GM21360 (cell line): ENCODE measurements around the gene SCN4B.

Source experiments
- ATAC-seq: cut with Tn5 transposase; IDR thresholded peaks from one replicate; pipeline ENCODE4 v1.9.1; 2021; ENCODE audit warnings: mild to moderate bottlenecking, moderate library complexity; ENCODE audit not compliant: unreplicated experiment

The SCN4B gene

DNA sequence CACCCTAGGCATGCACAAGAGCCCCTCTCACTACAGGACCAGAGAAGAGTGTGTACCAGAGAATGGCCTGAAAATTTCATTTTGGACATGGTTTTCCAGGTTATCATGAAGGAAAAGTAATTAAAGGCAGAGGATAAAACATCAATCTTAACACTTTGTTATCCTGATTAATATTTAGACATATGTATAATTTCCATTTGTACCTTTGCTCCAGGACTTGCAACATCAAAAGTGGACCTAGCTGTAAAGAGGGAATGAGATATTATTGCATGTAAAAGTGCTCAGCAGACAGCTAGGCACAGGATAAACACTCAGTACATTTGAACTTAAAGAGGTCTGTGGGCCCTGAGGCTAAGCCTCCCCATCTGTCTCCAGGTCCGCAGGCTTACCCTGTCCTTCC is 2.0 kb upstream of the SCN4B start:
- no peak for ATAC-seq

DNA sequence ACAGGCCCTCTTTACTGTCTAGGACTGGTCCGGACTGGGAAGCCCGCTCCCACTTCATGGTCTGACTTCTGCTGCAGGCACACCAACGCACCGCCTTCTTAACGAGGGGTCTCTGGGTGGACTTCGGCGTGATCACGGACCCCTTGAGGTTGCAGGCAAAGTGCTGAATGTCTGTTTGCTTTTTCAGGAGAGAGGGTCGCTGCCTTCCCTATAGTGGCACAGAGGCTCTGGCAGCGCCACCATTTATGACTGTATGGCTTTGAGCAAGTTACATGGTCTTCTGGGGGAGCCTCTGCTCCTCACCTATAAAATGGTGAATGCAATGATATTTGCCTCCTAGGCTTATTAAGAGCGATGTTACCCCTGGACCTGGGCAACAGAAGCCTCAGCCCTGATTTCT is 1.4 kb upstream of the SCN4B start:
- ATAC-seq = no peak

DNA sequence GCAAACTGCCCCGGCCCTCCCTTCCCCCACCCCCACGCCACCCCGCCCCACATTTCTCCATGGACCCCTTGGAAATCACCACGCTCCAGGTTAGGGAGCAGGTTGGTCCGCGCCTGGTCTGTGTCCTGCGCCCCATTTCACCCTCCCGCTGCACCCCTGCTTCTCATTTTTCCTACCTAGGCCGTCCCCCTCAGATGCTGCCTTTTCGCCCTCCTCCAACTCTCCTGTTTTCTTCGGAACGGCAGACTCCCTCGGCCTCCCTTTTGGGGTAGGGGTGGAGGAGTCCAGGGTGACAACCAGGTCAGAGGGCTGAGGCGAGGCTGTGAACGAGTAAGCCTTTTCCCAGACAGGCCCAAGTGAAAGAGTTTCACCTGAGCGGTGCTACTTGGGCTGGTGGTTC is 893 bp upstream of the SCN4B start:
- no peak for ATAC-seq

DNA sequence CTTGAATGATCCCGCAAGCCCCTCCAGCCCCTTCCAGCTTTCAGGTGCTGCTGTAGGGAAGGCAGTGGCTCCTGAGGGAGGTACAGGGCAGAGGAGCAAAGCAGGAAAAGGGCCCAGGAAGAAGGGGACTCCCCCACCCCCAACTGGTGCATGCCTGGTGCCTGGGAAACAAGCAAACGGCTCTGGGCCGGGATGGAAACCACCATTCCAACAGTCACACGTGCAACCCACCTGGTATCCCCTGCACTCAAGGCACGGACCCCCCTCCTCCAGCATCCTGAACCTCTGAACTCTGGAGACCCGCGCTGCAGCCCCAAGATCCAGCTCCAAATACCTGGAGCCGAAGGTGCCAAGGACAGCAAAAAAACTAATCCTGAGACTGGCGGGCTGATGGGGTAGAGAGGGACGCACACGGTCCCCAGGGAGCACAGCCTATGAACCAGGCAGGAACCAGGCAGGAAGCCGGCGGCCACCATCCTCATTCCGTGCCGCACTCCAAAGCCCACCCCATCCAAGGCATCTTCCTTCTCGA is 537 bp downstream of the SCN4B start:
- ATAC-seq = no peak

DNA sequence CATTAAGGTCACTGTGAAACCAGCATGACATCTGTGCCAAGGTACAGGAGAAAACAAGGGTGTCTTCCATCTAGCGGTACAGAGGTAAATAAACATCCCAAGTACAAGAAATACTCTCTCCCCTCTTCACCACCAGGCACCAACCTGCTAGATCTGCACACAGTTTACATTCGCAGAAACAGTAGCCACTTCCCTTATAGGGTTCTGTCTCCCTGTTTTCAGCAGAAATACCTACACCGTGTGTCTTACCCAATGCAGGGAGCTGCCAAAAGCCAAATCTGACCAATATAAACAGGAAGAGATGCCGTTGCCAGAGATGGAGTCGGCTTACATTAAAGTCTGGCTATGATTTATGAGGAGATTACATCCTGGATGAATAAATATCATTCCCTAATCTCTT is 1.2 kb downstream of the SCN4B start:
- no peak for ATAC-seq

DNA sequence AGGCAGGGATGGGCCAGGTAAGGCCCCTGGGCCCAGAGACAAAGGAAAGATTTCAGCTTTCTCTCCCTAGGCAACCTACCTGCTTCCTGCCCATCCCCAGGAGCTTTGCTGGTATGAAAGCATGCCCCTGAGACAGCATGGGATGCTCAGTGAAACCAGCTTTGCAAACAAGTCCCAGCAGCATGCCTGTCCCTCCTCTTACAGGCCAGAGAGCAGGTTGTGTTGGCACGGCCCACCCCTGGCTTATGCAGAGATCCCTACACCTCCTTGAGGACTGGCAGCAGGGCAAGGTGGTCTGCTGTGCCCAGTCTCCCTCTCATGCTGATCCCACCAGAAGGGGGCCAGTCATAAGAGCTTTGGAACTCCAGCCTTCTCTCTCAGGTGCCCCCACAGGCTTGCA is 3.1 kb downstream of the SCN4B start:
- no peak for ATAC-seq

DNA sequence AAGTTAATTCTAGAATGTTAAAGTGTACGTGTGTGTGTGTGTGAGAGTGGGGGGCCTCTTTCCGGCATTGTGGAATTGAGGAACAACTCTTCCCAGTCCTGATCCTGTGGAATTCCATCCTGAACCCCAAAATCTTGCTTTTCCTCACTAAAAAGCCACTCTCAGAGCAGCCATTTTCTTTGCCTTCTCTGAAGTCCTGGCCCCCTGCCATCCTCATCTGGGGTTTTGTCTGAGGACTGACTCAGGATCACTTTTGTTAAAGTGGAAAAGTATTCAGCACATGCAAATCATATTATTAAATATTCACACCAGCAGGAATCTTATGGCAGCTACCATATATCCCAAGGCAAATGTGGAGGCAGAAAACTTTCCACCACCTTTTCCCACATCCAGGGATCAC is 3.8 kb downstream of the SCN4B start:
- ATAC-seq = no peak

DNA sequence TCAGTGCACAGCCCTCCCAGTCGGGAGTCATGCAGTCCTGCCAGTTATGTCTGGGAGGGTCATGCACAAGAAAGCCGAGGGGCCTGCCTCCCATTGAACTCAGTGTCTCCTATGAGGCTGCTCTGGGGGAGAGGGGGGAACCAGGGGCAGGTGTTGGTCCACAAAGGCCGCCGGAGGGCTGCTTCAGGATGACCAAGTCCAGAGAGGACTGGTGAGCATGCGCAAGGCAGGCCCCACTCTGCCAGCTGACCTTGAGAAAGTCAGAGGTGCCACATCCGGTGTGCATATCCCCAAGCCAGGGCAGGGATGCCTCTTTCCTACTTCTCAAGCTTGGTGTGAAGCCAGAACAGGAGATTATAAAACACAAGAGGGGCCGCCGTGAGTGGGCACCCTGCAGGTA is 4.4 kb downstream of the SCN4B start:
- no peak for ATAC-seq

DNA sequence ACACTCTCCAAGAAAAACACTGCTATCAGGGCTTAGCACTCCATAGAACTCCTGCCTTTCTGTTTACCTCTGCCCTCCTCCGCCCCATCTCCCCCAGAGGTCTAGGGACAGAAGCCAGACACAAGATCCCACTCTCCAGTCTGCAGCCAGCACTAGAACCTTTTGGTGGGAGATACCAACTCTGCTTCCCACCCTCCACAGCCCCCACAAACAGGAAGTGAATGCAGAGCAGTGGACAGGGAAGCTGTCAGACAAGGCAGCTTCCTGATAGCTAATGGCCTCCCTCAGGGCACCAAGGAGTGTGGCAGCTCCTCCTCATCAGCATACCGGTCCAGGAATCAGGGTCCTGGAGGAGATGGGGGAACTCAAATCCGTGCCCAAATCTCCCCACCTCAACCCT is 5.1 kb downstream of the SCN4B start:
- no peak for ATAC-seq

DNA sequence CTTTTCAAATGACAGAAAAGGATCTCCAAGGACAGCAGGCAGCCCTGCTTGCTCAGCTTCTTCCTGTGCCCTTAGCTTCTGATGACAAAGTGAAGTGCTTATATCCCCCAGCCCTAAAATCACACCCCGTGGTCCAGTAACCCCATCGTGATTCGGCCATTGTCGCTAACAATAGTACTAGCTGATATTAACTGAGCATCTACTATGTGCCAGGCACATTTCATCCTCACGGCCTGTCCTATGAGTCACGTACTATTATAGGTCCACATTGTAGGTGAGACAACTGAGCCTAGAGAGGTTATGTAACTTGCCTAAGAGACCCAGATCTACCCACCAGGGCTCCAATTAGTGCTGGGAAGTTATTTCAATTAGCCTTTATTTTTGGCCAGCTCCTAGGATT is 6.1 kb downstream of the SCN4B start:
- ATAC-seq = no peak

DNA sequence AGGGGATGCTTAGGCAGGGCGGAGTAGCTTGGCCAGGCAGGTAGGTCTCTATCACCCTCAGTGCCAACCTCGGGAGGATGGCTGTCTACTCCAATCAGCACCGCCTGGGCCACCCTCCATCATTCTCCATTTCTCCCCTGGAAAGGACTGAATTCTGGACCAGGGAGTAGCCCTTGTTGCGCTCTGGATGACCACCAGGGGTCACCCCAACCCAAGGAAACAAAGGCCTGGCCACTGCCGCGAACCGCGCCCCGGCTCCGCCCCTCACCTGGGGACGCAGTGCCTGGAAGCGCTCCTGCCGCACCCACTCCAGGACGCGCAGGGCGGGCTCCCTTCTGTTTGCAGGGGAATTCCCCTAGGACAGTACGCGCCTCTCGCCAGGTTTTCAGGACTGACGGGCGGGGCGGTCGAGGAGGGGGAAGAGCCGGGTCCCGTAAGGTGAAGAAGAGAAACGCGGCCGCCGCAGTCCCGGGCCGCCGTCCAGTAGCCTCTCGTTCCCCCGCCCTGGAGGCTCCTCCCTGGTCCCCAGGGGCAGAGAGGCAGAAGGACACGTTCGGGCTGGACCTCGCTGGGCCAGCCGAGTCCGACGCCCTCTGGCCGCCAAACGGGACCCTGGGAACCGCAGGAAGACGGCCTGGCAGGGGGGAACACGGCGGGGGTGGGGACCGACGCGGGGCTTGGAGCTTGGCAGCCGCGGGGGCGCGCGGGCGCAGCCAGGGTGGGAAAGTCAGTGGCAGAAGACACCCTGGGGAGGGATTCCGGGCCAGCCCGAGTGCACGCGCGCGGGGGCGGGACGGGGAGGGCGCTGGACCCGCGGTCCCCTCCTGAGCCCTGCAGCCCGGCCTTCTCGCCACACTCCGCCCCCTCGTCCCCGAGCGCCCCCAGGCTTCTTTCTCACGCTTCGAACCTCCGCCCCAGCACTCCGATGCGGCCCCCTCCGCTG is 7.1 kb downstream of the SCN4B start:
- ATAC-seq = peak; percentile 83

DNA sequence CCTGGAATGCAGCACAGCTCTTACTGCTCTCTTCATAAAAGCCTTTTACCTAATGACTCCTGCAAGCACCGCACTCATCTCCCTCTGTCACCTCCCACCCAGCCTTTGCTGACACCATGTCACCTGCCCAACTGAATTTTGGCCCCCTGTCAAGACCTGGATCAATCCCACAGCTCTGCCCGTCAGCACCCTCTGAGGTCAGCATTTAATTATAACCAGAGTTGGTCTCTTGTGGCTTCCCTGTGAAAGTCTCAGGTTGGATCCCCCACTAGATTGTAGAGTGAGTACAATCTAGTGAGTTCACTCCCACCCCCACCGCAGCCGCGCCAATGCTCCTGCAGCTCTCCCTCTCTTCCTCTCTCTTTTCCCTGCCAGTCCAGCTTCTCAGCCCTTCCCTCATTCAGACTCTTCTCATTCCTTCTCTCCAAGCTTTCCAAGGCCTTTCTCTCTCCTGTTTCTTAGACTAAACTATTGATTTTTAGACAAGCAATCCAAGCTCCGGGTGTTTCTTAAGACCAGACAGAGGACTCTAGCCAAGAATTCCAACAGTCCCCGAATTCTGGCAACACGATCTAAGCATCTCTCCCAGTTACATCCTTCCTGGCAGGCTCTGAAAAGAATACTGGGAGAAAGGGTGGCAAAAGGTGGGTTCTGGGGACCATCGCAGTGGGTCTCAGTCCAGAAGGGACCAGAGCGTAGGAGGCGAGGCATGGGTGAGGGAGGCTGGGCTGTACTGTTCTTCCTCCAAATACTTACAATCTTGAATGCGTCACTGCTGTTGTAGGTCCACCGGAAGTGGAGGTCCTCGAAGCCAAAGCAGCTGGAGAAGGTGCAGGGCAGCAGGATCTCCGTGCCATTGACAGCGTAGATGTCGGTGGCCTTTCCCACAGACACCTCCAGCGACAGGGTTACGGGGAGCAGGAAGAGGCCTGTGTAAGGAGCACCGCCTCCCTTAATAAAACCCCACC is 8.0 kb downstream of the SCN4B start:
- no peak for ATAC-seq

DNA sequence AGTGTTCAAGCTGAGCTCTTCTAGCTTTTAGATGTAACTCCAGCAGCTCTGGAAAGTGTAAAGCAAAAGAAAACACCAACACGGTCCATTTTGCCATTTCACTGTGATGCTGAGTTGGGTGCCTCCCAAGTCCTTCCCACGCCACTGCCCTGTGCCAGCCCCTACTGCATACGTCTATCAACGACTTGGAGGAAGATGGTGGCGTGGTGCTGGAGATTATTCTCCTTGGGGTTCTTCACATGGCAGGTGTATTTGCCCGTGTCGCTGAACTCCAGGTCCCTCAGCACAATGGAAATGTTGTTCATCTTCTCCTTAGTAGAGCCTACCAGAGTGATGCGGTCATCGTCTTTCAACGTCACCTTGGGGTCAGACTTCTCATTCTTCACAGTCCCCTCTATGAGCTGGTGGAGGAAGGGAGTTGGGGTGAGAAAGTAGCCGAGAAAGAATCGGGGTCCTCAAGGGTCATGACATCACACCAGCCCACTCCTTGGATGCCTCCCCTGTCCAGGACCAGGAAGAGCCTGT is 8.9 kb downstream of the SCN4B start:
- no peak for ATAC-seq

DNA sequence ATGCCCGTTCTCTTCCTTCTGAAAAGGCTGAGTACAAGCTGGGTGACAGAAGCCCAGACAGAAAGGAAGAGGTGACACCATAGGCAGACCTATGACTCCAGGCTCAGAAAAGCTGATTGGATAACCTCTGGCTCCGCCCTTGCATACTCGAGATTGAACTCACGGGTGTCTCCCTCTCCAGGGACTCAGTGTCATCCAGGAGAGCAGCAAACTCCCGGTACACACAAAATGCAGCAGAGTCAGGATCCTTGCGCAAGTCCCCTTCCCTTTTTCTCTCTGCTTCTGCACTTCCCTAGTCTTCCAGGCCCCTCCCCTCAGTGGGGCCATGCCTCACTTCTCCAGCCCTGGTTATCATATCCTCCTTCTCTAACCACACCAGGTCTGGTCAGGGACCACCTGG is 9.8 kb downstream of the SCN4B start:
- no peak for ATAC-seq

DNA sequence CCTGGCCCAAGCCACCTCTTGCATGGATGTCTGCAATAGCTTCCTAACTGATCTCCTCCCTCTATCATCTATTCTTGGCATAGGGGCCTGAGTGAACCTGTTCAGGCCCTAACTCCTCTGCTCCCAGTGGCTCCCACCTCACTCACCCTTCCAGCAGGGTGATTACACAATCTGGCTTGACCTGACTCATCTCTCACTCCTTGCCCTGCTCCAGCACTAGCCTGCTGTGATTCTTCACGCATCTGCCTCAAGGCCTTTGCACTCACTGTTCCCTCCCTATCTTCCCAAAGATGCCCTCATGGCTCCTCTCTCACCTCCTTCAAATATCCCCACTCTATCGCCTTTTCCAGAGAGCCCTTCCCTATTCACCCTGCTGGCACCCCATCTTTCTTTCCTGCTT is 10.5 kb downstream of the SCN4B start:
- ATAC-seq = no peak

DNA sequence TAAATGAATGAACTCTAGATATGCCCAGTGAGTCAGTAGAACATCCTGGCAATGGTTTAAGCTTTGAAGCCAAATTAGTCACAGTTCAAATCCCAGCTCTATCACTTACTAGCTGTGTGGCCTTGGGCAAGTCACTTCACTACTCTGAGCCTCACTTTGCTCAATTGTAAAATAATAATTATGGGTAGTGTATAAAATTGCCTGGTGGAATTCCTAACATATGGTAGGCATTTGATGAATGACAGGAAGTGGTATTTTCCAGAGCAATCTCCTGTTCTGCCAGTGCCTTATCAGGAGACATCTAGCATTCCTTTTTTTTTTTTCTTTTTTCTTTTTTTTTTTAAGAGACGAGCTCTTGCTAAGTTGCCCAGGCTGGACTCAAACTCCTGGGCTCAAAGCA is 13.0 kb downstream of the SCN4B start:
- ATAC-seq = no peak

DNA sequence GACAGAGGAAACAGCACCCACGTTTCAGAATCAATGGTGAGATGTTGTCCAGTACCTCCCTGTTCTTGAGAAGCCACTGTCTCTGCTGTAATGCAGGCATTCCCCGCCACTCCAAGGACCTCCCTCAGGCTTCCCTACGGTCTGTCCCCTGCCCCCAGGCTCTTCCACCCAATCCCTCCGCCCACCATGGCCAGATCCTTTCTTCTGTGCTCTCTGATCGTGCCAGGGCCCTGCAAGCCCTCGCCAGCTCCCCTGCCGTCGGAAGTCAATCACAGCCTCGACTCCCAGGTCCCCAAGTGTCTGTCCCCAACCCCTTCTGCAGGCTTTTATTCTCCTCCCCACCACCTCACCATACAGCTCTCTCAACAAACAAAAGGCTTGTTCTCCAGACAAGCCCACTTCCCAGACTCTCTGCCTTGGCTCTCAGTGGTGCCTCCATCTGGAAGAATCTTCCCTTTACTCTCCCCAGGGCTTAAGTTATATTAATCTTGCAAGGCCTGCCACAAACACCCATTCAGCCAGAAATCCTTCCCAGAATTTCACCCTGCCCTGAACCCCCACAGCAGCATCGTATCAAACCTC is 13.7 kb downstream of the SCN4B start:
- ATAC-seq = no peak

DNA sequence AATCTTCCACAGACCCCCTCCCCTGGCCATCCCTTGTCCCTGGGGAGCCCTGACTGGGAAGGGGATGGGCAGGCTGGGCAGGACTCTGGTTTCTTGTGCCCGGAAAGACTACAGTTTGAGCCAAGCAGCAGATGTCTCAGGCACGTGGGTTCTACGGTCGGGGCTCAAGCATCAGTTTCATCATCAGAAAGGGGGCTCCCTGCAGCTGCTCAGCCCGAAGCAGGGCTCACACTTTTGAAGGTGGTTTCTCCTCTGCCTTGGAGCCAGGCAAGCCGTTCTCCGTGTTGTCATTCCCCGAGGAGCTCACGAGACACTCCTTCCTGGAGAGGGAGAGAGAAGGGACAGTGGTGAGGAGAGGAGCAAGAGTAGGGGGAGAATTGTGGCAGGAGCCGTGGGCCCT is 15.8 kb downstream of the SCN4B start:
- ATAC-seq = no peak

DNA sequence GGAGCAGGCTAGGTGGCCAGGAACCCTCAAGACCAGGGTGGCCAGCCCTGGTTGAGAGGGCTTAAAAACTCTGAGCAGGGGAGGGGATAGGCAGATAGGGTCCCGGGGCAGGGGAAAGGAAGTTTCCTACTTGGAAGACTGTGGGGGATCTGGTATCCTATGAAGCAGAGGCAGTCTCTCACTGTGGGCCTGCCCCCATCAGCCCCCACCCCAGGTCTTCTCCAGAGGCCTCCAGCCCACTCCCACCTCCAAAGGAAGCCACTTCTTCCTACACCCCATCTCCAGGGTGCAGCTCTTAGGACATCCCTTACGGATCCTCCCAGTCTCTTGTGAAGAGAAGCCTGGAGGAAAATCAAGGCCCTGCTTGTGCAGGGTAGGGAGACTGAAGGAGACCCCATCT is 16.3 kb downstream of the SCN4B start:
- ATAC-seq = no peak

DNA sequence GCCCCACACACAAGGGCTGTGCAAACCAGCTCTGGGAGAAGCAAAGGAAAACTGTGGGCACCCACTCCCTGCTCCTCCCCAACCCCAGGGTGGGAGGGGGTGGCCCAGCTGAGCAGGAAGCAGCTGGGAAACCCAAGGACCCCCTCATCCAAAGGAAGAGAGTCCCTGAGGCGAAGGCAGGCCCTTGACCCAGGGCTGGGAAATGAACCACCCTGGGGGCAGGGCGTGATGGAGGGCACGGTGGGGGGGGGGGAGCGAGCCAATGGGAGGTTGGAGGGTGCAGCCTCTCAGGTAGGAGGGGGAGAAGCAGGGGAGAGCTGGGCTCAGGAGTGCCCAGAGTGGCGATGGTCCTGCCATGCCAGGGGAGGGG is 16.8 kb downstream of the SCN4B start:
- ATAC-seq = no peak
